D721Med (cell line): ENCODE results near the gene PTPRC.
"Not testable (repeated sequence)": the region's sequence is repeated elsewhere in the genome, so short reads cannot be mapped to it uniquely, and the experiment has no call there.

Experiments
- DNase-seq: peaks from one replicate; pipeline ENCODE4 v3.0.0; 2011; ENCODE audit warnings: low spot score; ENCODE audit not compliant: insufficient read length
- FAIRE-seq: peaks from 2 replicates; lab custom pipeline; 2011; peaks lifted over from hg19 to GRCh38; lab: Jason Lieb, UNC
- TF ChIP-seq, protein P1 (sequence below): IDR thresholded peaks from 2 replicates; pipeline ENCODE4 v1.5.1; 2012; ENCODE audit warnings: mild to moderate bottlenecking, control low read depth; ENCODE audit not compliant: insufficient read depth; ENCODE audit errors: missing control alignments

Gene PTPRC

DNA sequence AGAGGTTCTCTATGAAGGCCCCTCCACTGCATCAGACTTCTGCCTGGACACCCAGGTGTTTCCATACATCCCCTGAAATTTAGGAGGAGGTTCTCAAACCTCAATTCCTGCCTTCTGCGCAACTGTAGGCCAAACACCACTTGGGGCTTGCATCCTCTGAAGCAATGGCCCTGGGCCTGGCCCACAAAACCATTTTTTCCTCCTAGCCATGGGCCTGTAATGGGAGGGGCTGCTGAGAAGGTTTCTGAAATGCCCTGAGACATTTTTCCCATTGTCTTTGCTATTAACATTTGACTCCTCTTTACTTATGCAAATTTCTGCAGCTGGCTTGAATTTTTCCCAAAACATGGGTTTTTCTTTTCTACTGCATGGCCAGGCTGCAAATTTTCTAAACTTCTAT, 37.9 kb upstream of the PTPRC start:
- FAIRE-seq (no peak), DNase-seq (no peak)
- TF ChIP-seq, protein P1, sequence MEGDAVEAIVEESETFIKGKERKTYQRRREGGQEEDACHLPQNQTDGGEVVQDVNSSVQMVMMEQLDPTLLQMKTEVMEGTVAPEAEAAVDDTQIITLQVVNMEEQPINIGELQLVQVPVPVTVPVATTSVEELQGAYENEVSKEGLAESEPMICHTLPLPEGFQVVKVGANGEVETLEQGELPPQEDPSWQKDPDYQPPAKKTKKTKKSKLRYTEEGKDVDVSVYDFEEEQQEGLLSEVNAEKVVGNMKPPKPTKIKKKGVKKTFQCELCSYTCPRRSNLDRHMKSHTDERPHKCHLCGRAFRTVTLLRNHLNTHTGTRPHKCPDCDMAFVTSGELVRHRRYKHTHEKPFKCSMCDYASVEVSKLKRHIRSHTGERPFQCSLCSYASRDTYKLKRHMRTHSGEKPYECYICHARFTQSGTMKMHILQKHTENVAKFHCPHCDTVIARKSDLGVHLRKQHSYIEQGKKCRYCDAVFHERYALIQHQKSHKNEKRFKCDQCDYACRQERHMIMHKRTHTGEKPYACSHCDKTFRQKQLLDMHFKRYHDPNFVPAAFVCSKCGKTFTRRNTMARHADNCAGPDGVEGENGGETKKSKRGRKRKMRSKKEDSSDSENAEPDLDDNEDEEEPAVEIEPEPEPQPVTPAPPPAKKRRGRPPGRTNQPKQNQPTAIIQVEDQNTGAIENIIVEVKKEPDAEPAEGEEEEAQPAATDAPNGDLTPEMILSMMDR = no peak

GRCh38 chr1:198601310-198601709, 37.5 kb upstream of the PTPRC start:
- not testable (repeated sequence) for FAIRE-seq, DNase-seq

GRCh38 chr1:198601936-198602889, 36.6 kb upstream of the PTPRC start:
- FAIRE-seq (peak; percentile 53), DNase-seq (no peak)
- TF ChIP-seq, protein P1 = no peak

DNA sequence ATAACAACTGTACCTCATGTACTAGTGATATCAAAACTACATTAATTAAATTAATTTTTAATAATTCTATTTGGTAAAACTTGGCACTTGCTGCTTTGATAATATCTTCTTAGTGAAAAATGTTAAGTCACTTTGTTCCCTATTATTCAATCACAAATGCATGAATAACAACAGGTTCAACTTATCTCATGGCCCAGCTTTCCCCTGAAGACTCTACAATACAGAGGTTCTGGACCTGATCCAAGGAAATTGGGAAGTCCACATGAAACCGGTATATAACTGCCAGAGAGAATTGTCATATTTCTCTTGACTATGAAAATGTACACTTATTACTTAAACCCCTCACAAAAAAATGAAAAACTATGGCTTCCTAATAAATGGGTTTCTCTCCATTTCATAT, 33.9 kb upstream of the PTPRC start:
- FAIRE-seq (no peak), DNase-seq (no peak)
- TF ChIP-seq, protein P1 = no peak

GRCh38 chr1:198605406-198605805, 33.4 kb upstream of the PTPRC start:
- TF ChIP-seq, protein P1 = no peak
- FAIRE-seq (no peak), DNase-seq (no peak)

DNA sequence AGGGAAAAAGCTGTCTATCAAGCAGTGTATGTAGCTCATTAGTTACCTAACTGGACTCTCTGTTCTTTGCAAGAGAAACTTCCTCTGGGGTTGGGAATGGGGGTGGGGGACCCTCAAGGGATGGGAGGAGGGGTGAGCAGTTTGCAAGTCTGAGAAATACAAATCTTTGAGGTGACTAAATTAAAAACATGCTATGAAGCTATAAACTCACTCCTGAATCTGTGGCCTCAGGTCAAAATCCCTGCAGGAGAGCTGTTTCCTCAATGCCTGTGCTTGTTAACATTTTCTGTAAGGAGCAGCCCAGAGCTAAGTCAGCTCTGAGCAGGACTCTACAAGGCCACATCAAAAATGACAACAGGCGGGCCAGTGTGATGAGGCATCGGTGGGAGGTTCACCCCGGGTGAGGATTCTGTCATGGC, 32.8 kb upstream of the PTPRC start:
- FAIRE-seq = no peak
- DNase-seq = no peak
- TF ChIP-seq, protein P1 = no peak

DNA sequence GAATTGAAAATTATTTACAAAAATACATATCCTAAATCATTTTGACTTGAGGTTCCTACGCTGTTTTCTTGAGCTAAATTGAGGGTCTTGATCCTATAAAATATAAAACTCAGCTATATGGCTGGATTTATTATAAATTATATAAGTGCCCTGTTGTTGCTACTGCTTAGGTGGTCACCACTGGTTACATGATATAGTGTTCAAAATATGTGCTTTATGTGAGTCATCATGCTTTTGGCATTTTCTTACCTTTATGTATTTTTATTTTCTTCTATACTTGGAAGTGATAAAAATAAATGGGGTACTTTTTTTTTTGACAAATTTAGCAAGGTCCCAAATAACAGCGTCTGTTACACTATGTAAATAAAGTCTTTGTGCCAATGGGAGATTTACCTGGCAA, 31.1 kb upstream of the PTPRC start:
- TF ChIP-seq, protein P1 = no peak
- FAIRE-seq (peak; percentile 51), DNase-seq (no peak)
